ENCODE results near the gene MTMR1. TPM values are rescaled to one million over a fixed set of nuclear protein-coding genes. Genes with fewer than 3 reads are reported as not detected.

Gene MTMR1
- total and polyA plus RNA-seq, 5 donors = 7.4 to 23.4 (median 21.5) TPM

GRCh38 chrX:150781677-150782076 is 88.5 kb downstream of the MTMR1 start:
- intact Hi-C loops (cut with DNase I) = no loop called here
- ATAC-seq = no peak
- 96% methylated on average over 10 of the region's 10 CpGs for WGBS
- Histone ChIP-seq H3K9me3 (ENCODE audit: control insufficient read depth, low read length) (no peaks in the 10 kb centered on the region), H3K27ac (ENCODE audit: low read length) (no peak overlapping the region), H3K4me1 (ENCODE audit: control insufficient read depth, insufficient read depth, low read length) (no peaks in the 10 kb centered on the region), H3K27me3 (ENCODE audit: control insufficient read depth, insufficient read depth) (no peaks in the 10 kb centered on the region), H3K4me3 (ENCODE audit: low read length) (no peak overlapping the region)
- DNase-seq = no peak

GRCh38 chrX:150790021-150790420 is 96.8 kb downstream of the MTMR1 start:
- ATAC-seq (no peak), DNase-seq (no peak)
- intact Hi-C loops (cut with DNase I) = no loop called here
- H3K27ac ChIP-seq (ENCODE audit: low read length) = no peak overlapping the region
- H3K27me3 ChIP-seq (ENCODE audit: control insufficient read depth, insufficient read depth) = no peaks in the 10 kb centered on the region
- H3K4me3 ChIP-seq (ENCODE audit: low read length) = no peak overlapping the region
- WGBS = 100% methylated on average over 1 of the region's 1 CpG
- no peaks in the 10 kb centered on the region for H3K9me3 ChIP-seq (ENCODE audit: control insufficient read depth, low read length)
- no peaks in the 10 kb centered on the region for H3K4me1 ChIP-seq (ENCODE audit: control insufficient read depth, insufficient read depth, low read length)

- no peak overlapping the region for H3K4me3 ChIP-seq (ENCODE audit: low read length)
- H3K4me1 ChIP-seq (ENCODE audit: control insufficient read depth, insufficient read depth, low read length) = no peaks in the 10 kb centered on the region
- no peaks in the 10 kb centered on the region for H3K27me3 ChIP-seq (ENCODE audit: control insufficient read depth, insufficient read depth)
- H3K9me3 ChIP-seq (ENCODE audit: control insufficient read depth, low read length) = no peaks in the 10 kb centered on the region
- ATAC-seq = no peak
- H3K27ac ChIP-seq (ENCODE audit: low read length) = no peak overlapping the region
- no peak for DNase-seq
- intact Hi-C loops (cut with DNase I) = no loop called here
- WGBS = 94% methylated on average over 5 of the region's 5 CpGs
Observed at GRCh38 chrX:150792949-150793527, 99.8 kb downstream of the MTMR1 start.

GRCh38 chrX:150805736-150806135 is 112.5 kb downstream of the MTMR1 start:
- DNase-seq = no peak

GRCh38 chrX:150806827-150807226 is 113.6 kb downstream of the MTMR1 start:
- Histone ChIP-seq H3K4me1 (ENCODE audit: control insufficient read depth, insufficient read depth, low read length) (no peaks in the 10 kb centered on the region), H3K27me3 (ENCODE audit: control insufficient read depth, insufficient read depth) (no peaks in the 10 kb centered on the region), H3K9me3 (ENCODE audit: control insufficient read depth, low read length) (no peaks in the 10 kb centered on the region), H3K27ac (ENCODE audit: low read length) (no peak overlapping the region), H3K4me3 (ENCODE audit: low read length) (no peak overlapping the region)
- intact Hi-C loops (cut with DNase I) = no loop called here
- DNase-seq (no peak), ATAC-seq (no peak)
- 86% methylated on average over 1 of the region's 1 CpG for WGBS

More at GRCh38 chrX:150805736-150806135, 112.5 kb downstream of the MTMR1 start:
- intact Hi-C loops (cut with DNase I) = no loop called here
- Histone ChIP-seq H3K4me1 (ENCODE audit: control insufficient read depth, insufficient read depth, low read length) (no peaks in the 10 kb centered on the region), H3K9me3 (ENCODE audit: control insufficient read depth, low read length) (no peaks in the 10 kb centered on the region), H3K4me3 (ENCODE audit: low read length) (no peak overlapping the region), H3K27me3 (ENCODE audit: control insufficient read depth, insufficient read depth) (no peaks in the 10 kb centered on the region), H3K27ac (ENCODE audit: low read length) (no peak overlapping the region)
- no peak for ATAC-seq
- WGBS = 91% methylated on average over 2 of the region's 2 CpGs

- DNase-seq = no peak
- Histone ChIP-seq H3K4me1 (ENCODE audit: control insufficient read depth, insufficient read depth, low read length) (no peaks in the 10 kb centered on the region), H3K27me3 (ENCODE audit: control insufficient read depth, insufficient read depth) (no peaks in the 10 kb centered on the region), H3K27ac (ENCODE audit: low read length) (no peak overlapping the region), H3K9me3 (ENCODE audit: control insufficient read depth, low read length) (no peaks in the 10 kb centered on the region), H3K4me3 (ENCODE audit: low read length) (no peak overlapping the region)
- ATAC-seq = no peak
- intact Hi-C loops (cut with DNase I) = no loop called here
- 85% methylated on average over 5 of the region's 5 CpGs for WGBS
Observed at GRCh38 chrX:150813922-150814321, 120.7 kb downstream of the MTMR1 start.

Other genes starting within 250 kb of the MTMR1 start
- gene MTM1, start 124.8 kb upstream of the MTMR1 start, total RNA-seq = 10 to 100 TPM; 13.8 to 16.9 (median 15.2) TPM
- 4.0 TPM for gene MTM1, start 124.8 kb upstream of the MTMR1 start, polyA plus RNA-seq
- 10 to 100 TPM; 66.5 to 84.7 (median 71.8) TPM for gene CD99L2, start 205.3 kb downstream of the MTMR1 start, total RNA-seq
- 70.0 TPM for gene CD99L2, start 205.3 kb downstream of the MTMR1 start, polyA plus RNA-seq